IPS DF 4.7 (cell line): Measurements from ENCODE around the gene SRGAP3.

Experiments used
- DNase-seq: peaks from one replicate; pipeline ENCODE4 v3.0.0-alpha.2; 2013; ENCODE audit warnings: low spot score; ENCODE audit errors: extremely low read depth

Gene SRGAP3

GRCh38 chr3:9202546-9202945 is 46.9 kb downstream of the SRGAP3 start:
- no peak for DNase-seq

DNA sequence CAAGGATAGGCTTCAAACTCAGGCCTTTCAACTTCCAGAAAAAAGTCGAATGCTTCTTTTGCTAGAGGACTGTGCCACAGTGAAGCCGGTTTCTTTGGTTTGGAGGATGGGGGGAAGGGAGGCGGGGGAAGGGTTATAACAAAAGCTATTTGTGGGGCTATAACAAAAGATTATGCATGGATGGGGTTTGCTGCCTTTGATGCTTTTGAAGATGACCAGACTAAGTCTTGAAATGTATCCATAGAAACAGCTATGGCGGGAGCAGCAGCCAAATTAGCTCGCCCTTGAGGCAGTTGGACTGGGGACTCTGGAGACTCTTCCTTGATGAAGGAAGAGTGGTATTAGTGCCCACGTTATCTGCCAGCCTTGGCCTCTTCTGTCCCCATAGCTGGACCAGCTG is 47.5 kb downstream of the SRGAP3 start:
- no peak for DNase-seq

DNA sequence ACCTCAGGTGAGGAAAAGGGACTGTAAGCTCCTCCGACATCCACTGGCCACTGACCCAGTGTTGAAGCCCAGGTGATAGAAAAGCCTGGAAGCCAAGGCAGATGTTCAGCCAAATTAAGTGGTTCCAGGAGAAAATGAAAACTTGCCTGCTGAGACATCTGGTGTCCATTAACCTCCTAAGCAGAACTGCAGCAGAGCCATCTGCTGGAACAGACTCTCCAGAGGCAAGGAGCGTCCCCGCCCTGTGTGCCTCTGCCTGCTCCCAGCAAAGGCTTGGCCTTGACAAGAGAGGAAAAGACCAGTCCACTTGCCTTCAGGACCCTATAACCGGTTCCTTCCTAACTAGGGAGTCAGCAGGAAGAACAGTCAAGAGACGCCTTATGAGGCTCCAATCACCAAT is 48.2 kb downstream of the SRGAP3 start:
- no peak for DNase-seq

DNA sequence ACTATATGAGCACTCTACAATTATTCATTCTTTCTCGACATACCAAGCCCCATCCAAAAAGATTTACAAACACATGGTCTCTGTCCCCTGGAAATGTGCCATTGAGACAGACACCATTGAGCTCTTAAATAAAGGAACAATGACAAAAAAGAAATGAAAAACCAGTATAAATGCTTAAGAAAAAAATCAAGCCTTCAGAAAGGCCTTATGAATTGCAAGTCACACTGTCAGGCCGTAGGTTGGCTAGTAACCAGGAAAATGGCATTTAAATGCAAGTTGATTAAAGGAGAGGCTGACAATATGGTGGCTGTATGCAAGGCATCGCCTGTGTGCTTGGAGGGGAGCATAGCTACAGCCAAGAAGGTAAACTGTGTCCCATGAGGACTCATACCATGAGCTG is 49.7 kb downstream of the SRGAP3 start:
- no peak for DNase-seq

- no peak for DNase-seq
Observed at GRCh38 chr3:9198899-9199335, 50.5 kb downstream of the SRGAP3 start.

DNA sequence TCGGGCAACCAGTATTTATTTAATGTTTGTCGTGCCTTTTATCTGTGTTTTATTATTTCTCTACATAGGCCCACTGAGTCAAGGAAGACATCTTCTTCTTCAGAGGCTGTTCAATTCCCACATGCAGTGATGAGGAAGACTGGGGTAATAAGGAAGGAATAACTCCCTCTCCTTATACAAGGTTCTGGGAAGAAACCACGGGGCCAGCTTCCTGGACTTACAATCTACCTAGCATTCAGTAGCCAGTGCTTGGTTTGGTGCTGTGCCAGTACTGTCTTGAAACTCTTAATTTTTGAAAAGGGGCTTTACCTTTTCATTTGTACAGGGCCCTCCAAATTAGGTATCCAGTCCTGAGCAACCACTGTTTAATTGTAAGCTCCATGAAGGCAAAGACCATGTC is 51.2 kb downstream of the SRGAP3 start:
- DNase-seq: no peak

DNA sequence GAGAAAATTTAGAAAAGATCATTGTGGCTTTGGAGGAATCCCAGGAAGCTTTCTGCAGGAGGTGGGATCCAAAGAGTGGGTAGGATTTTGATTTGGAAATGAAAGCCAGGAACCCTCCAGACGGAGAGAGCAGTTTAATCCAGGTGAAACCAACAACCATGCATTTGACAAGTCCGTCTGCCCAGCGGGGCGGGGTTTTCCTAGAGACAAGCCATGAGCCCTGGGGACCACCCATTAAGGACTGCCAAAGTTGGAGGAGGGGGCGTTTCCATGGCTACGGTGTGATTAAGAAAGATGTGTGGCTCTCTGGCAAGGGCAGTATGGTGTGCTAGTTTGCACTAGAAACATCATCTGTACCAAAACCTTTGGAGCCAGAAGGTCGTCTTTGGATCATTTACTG is 53.4 kb downstream of the SRGAP3 start:
- no peak for DNase-seq

DNA sequence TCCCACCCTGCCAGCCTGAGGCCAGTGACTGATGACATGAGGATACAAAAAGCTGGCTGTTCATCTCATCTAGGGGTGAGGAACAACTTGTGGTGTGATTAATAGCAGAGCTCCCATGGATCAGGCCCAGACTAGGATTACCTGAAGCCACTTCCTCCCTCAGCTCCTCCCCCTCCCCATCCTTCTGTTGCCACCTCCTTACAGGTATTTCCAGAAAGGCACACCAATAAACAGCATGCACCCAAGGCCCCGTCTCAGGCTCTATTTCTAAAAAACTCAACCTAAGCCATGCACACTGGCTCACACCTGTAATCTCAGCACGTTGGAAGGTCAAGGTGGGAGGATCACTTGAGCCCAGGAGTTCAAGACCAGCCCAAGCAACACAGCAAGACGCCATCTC is 54.1 kb downstream of the SRGAP3 start:
- no peak for DNase-seq

DNA sequence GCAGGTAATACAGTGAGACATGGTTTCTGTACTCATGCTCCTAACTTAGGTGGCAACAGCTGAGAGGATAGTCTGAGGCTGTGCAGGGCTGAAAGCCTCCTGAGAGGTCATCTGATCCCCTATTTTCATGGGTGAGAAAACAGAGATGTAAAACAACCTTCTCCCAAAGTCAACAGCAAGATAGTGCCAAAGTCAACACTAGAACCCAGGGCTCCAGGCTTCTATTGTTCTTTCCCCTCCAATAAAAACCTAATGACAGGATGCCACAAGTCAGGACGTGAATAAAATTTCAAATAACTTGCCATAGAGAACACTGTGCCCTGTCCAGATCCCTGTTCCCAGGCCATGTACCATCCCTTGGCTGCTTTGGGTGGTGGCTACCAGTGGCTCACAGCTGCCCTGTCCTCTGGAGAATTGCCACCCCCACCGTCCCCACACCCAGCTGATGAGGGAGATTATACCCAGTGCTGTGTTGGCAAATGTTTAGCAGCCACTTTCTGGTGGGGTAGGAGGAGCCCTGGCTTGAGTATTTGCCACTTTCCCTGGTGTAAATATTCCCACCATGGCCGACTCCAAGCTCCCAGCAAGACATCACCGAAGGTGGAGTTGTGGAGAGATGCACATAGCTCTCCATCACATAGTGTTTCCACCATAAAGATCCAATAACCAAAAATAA is 54.8 kb downstream of the SRGAP3 start:
- no peak for DNase-seq

GRCh38 chr3:9193633-9194195 is 55.7 kb downstream of the SRGAP3 start:
- no peak for DNase-seq

DNA sequence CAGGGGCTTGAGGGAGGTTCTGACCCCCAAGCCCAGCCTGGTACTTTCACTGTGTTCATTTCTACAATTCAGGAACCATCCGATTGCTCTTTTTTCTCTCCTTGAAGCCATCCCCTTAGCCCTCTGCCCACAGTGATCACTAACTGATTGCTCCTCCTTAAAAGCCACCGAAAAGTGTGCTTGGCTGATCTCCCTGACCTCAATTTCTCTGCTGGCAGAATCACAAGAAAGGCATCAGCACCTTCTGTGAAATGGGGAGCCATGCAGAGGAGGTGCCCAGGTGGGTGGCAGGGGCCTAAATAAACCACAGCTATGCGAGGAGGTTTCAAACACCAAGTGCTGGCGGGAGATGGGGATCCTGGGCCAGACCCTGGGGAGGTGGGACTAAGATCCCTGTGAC is 56.2 kb downstream of the SRGAP3 start:
- no peak for DNase-seq

DNA sequence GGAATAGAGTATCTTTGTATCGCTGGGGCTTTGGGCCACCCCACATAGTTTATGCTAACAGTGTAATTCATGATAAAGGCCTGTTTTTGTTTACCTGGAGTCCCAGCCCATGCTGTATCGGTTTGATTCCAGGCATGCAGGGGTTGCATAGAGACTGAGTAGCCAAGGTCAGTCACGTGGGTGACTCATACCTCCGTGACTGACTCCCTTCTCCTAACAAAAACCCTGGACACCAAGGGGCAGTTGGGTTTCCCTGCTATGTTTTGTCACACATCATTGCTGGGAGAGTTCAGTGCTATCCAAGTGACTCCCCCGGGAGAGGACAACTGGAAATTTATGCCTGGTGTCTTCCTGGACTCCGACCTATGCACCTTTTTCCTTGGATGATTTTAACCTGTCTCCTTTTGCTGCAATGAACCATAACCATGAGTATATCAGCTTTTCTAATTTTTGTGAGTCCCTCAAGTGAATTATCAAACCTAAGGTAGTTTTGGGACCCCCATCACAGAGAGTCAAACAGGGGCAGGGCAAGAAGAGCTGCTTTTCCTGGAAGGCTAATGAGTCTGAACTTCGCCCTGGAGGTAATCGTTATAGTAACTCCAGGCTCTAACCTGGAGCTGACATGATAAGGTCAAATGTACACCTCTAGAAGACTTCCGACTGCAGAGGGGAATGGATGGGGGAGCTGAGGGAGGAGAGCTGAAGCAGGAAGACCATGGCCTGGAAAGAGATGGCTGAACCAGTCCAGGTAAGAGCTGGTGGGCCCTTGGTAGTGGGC is 57.0 kb downstream of the SRGAP3 start:
- DNase-seq: no peak

GRCh38 chr3:9190276-9190675 is 59.2 kb downstream of the SRGAP3 start:
- DNase-seq: no peak

- no peak for DNase-seq
Observed at GRCh38 chr3:9188583-9188982, 60.9 kb downstream of the SRGAP3 start.

- no peak for DNase-seq
Observed at GRCh38 chr3:9185701-9186100, 63.7 kb downstream of the SRGAP3 start.

GRCh38 chr3:9185046-9185445 is 64.4 kb downstream of the SRGAP3 start:
- no peak for DNase-seq

DNA sequence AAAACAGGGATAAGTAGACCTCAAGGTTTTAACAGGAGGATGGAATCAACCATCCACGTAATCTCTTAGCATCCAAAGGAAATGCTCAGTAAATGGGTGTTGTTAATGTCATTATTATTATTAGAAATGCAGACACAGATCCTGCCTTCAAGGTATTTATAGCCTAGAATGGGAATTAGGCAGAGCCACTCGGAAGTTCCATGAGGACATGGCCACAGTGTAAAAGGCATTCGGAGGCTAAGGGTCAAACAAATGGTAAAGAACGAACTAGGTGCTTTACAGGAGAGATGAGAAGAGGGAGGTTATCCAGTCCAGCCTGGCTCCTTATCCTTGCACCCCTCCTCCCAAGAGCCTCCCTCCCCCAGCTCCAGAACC is 65.0 kb downstream of the SRGAP3 start:
- no peak for DNase-seq

- DNase-seq: peak; percentile 25
Observed at GRCh38 chr3:9183811-9184460, 65.5 kb downstream of the SRGAP3 start.

DNA sequence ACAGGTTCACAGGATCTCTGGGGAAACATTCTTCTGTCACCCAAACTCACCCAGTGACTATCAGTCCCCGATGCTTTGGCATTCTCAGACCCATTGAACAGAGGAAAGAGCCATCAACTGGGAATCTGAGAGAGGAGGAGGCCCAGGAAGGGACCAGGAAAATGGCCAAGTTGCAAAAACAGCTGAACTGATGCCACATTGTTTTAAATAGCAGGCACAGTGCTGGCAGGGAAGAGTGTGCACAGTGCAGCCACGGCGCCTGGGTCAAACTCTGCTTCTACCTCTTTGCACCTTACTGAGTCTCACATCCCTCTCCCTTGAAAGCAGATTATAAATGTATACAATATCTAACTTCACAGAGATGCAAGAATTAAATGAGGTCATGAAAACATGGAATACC is 66.4 kb downstream of the SRGAP3 start:
- no peak for DNase-seq

- DNase-seq: no peak
Observed at GRCh38 chr3:9180764-9181117, 68.7 kb downstream of the SRGAP3 start.

- DNase-seq: no peak
Observed at GRCh38 chr3:9179826-9180763, 69.4 kb downstream of the SRGAP3 start.
